Measurements from ENCODE around the gene MAS1L. TPM values are rescaled to one million over a fixed set of nuclear protein-coding genes. Genes with fewer than 3 reads are reported as not detected.

MAS1L gene
- total and polyA plus RNA-seq, 2 donors, result 0.32 TPM; not detected in 1

GRCh38 chr6:29521006-29521680 is 33.4 kb upstream of the MAS1L start:
- Histone ChIP-seq H3K4me3 (ENCODE audit: low read depth, low read length) (no peak overlapping the region), H3K27ac (ENCODE audit: low read depth) (no peak overlapping the region), H3K36me3 (ENCODE audit: insufficient read depth) (no peaks in the 10 kb centered on the region), H3K4me1 (ENCODE audit: insufficient read depth) (no peaks in the 10 kb centered on the region)
- DNase-seq (ENCODE audit: extremely low spot score), result no peak
- 58% methylated on average over 8 of the region's 8 CpGs for WGBS

DNA sequence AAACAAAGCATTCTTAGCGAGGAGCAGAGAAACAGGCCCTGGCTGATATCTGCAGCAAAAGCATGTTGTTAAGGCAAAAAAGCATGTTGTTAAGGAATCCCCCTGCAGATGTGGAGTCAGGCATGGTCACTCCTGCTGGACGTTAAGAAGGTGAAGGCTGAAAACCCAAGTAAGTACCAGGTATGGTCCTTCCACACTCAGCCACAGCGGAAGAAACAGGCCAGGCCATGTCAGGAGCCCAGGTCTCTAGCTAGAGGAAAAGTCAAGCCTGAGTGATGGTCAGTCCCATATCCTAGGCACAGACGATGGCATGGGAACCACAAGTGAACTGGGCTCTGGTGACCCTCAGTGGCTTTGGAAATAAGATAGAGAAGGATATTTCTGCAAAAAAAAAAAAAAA is 32.5 kb upstream of the MAS1L start:
- WGBS, result 78% methylated on average over 4 of the region's 4 CpGs
- H3K27ac ChIP-seq (ENCODE audit: low read depth), result no peak overlapping the region

DNA sequence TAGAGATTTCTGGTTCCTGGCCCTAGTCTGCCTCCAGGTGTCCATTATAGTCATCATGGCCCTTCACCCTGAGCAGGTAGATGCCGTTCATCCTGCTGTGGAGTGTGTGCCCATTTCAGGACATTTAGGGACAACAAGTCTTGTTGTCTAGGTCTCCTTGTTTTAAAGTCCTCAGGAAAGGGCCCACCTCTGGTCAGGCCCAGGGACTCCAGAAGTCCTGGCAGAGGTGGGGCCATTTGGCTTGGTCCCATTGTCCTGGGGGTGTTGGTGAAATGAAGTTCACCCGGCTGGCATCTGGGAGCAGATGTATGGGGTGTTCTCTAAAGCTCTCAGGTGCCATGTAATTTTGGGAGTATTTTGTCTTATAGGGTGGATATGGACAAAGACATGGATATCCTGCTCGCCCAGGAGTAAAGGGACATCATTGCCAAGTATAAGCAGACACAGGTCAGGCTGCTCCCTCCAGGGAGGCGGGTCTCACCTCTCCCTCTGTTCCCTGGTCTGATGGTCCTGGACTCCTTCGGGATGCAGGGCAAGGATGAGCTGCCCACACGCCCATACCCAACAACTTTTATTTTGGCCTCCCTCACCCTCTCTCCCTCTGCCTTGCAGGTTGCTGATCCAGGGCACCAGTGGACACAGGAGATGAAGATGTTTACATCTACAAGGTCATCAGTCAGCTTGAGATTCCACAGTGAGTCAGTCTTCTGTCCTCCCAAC is 31.7 kb upstream of the MAS1L start:
- WGBS, result 87% methylated on average over 6 of the region's 6 CpGs
- no peak for DNase-seq (ENCODE audit: extremely low spot score)
- Histone ChIP-seq H3K4me3 (ENCODE audit: low read depth, low read length) (no peak overlapping the region), H3K27ac (ENCODE audit: low read depth) (no peak overlapping the region), H3K36me3 (ENCODE audit: insufficient read depth) (no peaks in the 10 kb centered on the region), H3K4me1 (ENCODE audit: insufficient read depth) (no peaks in the 10 kb centered on the region)

More for the DNA sequence above, 32.5 kb upstream of the MAS1L start:
- no peak for DNase-seq (ENCODE audit: extremely low spot score)
- Histone ChIP-seq H3K36me3 (ENCODE audit: insufficient read depth) (no peaks in the 10 kb centered on the region), H3K4me1 (ENCODE audit: insufficient read depth) (no peaks in the 10 kb centered on the region), H3K4me3 (ENCODE audit: low read depth, low read length) (no peak overlapping the region)

DNA sequence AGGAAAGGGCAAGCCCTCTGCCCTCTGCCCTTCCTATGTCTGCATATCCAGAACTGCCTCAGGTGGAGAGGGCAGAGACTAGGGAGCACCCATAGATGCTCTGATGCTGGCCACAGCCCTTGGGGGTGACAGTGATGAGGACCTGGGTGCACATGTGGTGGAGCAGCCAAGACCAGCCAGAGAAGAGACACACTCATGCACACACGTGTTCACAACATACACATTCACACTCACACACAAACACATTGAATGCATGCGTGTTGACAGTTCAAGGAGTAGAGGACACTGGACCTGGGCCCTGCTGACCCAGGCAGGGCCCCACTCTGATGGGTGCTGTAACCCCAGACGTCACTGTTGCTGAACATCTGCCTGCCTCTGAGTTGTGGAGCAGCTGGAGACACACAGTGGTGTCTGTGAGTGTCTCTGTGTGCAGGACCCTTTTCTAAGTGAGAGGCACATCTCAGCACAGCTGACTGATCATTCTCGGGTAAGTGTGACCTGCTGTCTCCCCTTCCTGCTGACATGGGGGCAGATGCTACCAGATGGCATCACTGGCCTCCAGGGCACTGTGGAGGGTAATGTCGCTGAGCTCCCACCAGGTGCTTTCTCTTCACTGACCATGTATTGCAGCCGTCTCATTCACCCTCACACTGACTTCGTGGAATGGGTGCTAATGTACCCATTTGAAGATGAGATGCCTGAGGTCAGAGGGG is 30.1 kb upstream of the MAS1L start:
- H3K4me1 ChIP-seq (ENCODE audit: insufficient read depth), result no peaks in the 10 kb centered on the region
- no peak overlapping the region for H3K27ac ChIP-seq (ENCODE audit: low read depth)
- no peak overlapping the region for H3K4me3 ChIP-seq (ENCODE audit: low read depth, low read length)
- no peak for DNase-seq (ENCODE audit: extremely low spot score)
- WGBS, result 75% methylated on average over 7 of the region's 7 CpGs
- H3K36me3 ChIP-seq (ENCODE audit: insufficient read depth), result no peaks in the 10 kb centered on the region

DNA sequence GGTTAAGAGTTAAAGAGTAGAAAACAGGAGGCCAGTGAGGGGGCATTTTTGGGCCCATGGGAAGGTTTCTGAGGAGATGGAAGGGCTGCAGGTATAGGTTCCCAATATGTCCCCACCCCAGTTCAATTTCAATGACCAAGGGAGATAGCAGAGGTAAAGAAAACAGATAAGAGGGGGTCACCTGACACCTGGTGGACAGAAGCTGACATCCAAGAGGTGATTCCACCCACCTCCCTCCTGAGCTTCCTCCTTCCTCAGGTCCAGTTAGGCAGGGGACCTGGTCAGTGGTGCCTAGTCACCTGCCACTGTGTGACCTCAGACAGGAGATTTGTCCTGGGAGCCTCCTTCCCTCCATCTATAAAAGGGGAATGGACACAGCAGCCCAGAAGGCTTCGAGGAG is 29.5 kb upstream of the MAS1L start:
- no peak for DNase-seq (ENCODE audit: extremely low spot score)
- 83% methylated on average over 1 of the region's 1 CpG for WGBS
- H3K27ac ChIP-seq (ENCODE audit: low read depth), result no peak overlapping the region
- no peaks in the 10 kb centered on the region for H3K36me3 ChIP-seq (ENCODE audit: insufficient read depth)
- no peaks in the 10 kb centered on the region for H3K4me1 ChIP-seq (ENCODE audit: insufficient read depth)
- no peak overlapping the region for H3K4me3 ChIP-seq (ENCODE audit: low read depth, low read length)

GRCh38 chr6:29516108-29516507 is 28.4 kb upstream of the MAS1L start:
- 55% methylated on average over 6 of the region's 6 CpGs for WGBS
- Histone ChIP-seq H3K27ac (ENCODE audit: low read depth) (no peak overlapping the region), H3K4me1 (ENCODE audit: insufficient read depth) (no peaks in the 10 kb centered on the region), H3K4me3 (ENCODE audit: low read depth, low read length) (no peak overlapping the region), H3K36me3 (ENCODE audit: insufficient read depth) (no peaks in the 10 kb centered on the region)
- no peak for DNase-seq (ENCODE audit: extremely low spot score)

DNA sequence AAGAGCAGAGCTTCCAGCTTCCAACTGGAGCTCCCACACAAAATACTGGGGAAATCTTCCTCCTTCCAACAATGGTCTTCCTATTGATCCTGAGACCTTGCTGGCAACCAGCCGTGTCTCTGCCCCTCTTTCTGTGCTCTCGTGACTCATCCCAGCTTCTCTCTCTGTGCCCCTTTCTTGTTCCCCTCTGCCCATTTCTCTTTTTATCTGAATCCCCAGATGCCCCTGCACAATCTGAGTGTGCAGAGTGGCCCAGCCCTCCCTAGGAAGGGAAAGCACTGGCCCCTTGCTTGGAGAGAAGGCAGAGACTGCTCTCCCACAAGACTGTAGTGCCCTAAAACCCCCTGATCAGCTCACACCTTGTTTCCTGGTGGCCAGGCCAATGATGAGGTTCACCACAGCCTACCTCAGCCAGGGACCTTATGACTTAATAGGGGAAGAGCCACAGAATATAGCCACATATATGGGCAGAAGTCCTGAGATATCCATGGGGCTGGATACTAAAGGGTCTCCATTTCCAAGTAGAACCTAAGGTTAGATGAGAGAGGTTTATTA is 23.1 kb upstream of the MAS1L start:
- Histone ChIP-seq H3K4me1 (ENCODE audit: insufficient read depth) (no peaks in the 10 kb centered on the region), H3K36me3 (ENCODE audit: insufficient read depth) (no peaks in the 10 kb centered on the region), H3K27ac (ENCODE audit: low read depth) (no peak overlapping the region), H3K4me3 (ENCODE audit: low read depth, low read length) (no peak overlapping the region)
- DNase-seq (ENCODE audit: extremely low spot score), result no peak
- 67% methylated on average over 2 of the region's 2 CpGs for WGBS

DNA sequence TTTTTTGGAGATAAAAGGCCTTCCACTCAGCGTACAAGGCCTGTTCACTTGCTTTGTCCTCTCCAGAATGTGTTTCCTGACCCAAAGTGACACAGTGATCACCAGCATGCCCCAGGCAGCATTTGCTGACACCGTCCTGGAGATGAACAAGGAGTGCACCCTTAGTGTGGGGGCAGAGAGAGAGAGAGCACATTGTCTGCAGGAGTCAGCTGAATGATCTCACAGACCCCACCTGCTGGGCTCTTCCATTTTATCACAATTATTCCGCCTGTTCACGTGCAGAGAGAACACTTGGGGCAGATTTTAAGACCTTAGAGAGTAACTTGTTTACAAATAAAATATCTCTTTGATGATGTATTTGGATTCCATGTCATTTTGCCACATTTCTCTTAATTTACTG is 22.4 kb upstream of the MAS1L start:
- Histone ChIP-seq H3K36me3 (ENCODE audit: insufficient read depth) (no peaks in the 10 kb centered on the region), H3K4me1 (ENCODE audit: insufficient read depth) (no peaks in the 10 kb centered on the region), H3K27ac (ENCODE audit: low read depth) (no peak overlapping the region), H3K4me3 (ENCODE audit: low read depth, low read length) (no peak overlapping the region)
- 30% methylated on average over 4 of the region's 4 CpGs for WGBS
- no peak for DNase-seq (ENCODE audit: extremely low spot score)

GRCh38 chr6:29509711-29510110 is 22.0 kb upstream of the MAS1L start:
- 80% methylated on average over 9 of the region's 9 CpGs for WGBS
- DNase-seq (ENCODE audit: extremely low spot score), result no peak

DNA sequence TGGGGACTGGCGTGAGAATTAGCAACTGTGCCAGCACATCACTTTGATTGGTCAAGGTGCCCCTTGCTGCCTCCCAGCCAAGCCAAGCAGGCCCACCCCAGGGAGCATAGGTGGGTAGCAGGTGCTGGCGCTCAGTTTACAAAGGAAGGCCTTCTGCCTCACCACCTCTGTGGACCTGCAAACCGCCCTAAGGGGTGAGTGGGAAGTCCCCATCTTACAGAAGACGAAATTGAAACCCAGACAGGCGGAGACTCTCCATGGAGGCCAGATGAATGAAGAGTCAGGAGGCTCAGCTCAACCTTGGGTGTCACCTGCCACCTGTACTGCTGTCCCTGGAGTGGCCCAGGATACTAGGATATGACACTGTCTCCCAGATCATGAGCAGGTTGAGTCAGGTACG is 21.5 kb upstream of the MAS1L start:
- DNase-seq (ENCODE audit: extremely low spot score), result no peak
- H3K4me1 ChIP-seq (ENCODE audit: insufficient read depth), result no peaks in the 10 kb centered on the region
- no peak overlapping the region for H3K27ac ChIP-seq (ENCODE audit: low read depth)
- WGBS, result 75% methylated on average over 6 of the region's 6 CpGs
- H3K4me3 ChIP-seq (ENCODE audit: low read depth, low read length), result no peak overlapping the region
- no peaks in the 10 kb centered on the region for H3K36me3 ChIP-seq (ENCODE audit: insufficient read depth)

More at GRCh38 chr6:29509711-29510110, 22.0 kb upstream of the MAS1L start:
- H3K4me3 ChIP-seq (ENCODE audit: low read depth, low read length), result no peak overlapping the region
- no peak overlapping the region for H3K27ac ChIP-seq (ENCODE audit: low read depth)
- H3K4me1 ChIP-seq (ENCODE audit: insufficient read depth), result no peaks in the 10 kb centered on the region
- no peaks in the 10 kb centered on the region for H3K36me3 ChIP-seq (ENCODE audit: insufficient read depth)

DNA sequence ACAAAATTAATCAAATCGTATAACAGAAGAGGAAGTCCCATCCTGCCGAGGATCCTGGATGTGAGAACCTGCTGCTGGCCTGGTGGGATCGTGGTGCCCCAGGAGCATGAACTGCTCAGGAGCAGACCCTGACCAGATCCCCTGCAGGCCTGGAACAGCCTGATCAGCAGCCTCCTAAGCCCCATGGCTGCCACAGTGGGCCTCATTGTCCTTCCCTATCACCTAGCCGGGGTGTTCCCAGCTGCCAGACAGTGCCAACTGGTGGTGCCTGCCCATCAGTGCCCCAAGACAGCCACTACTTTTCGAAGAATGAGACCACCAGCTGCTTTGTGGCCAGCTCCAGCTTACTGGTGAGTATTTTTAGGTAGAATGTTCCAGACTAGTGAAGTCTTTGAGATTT is 19.6 kb upstream of the MAS1L start:
- Histone ChIP-seq H3K4me1 (ENCODE audit: insufficient read depth) (no peaks in the 10 kb centered on the region), H3K4me3 (ENCODE audit: low read depth, low read length) (no peak overlapping the region), H3K27ac (ENCODE audit: low read depth) (no peak overlapping the region), H3K36me3 (ENCODE audit: insufficient read depth) (no peaks in the 10 kb centered on the region)
- WGBS, result 84% methylated on average over 5 of the region's 5 CpGs
- DNase-seq (ENCODE audit: extremely low spot score), result no peak

DNA sequence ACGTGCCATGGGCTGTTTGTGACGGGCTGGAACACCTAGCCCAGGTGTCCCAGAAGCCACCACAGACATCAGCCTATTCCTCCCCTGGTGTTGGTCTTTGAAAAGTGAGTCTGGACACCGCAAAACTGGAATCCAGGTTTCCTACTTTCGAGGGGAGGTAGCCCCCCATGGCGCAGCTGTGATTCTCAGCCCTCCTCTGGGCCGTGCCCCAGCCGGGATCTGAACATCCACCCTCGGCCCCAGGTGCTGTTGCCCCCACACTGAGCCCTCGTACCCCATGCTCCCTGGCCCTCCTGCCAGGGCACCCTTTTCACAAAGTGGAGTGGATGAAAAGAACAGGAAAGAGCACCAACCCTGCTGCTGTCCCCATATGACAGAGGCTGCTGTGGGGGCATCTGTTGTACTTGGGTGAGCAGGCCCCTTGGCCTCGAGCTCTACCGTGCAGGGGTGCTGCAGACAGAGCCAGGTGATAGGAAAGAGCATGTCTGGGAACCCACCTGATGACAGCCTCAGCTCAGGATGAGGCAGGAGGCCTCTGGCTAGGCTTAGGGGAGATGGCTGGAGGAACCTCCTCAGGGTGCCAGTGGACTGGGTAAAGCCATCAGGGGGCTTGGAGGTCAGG is 18.8 kb upstream of the MAS1L start:
- Histone ChIP-seq H3K27ac (ENCODE audit: low read depth) (no peak overlapping the region), H3K4me3 (ENCODE audit: low read depth, low read length) (no peak overlapping the region), H3K4me1 (ENCODE audit: insufficient read depth) (no peaks in the 10 kb centered on the region), H3K36me3 (ENCODE audit: insufficient read depth) (no peaks in the 10 kb centered on the region)
- WGBS, result 82% methylated on average over 11 of the region's 11 CpGs
- no peak for DNase-seq (ENCODE audit: extremely low spot score)

DNA sequence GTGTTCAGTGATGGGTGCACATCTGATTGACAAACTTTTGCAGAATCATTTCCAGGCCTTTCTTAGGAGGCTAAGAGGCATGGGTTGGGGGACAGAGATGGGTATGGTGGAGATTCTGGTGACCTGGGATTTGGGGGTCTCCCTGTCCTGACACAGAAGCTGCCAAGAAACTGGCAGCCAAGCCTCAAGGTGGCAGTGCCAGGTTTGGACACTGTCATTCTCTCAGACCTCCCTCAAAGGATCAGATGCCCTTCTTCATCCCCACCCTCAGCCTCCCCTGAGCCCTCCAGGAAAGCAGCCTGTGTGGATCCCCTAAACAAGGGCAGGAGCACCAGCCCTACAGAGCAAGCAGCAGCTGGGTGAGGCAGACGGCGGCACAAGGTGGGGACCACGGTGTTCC is 18.1 kb upstream of the MAS1L start:
- DNase-seq (ENCODE audit: extremely low spot score), result no peak
- H3K4me3 ChIP-seq (ENCODE audit: low read depth, low read length), result no peak overlapping the region
- H3K36me3 ChIP-seq (ENCODE audit: insufficient read depth), result no peaks in the 10 kb centered on the region
- no peaks in the 10 kb centered on the region for H3K4me1 ChIP-seq (ENCODE audit: insufficient read depth)
- 91% methylated on average over 3 of the region's 3 CpGs for WGBS
- H3K27ac ChIP-seq (ENCODE audit: low read depth), result no peak overlapping the region

Measured in urinary bladder (tissue), 4 donors.